ENCODE results near the gene CDC23. TPM values are rescaled to one million over a fixed set of nuclear protein-coding genes. Genes with fewer than 3 reads are reported as not detected.

Gene CDC23
- total RNA-seq, 2 donors from 2014 or later: 40.9 to 45.7 TPM

DNA sequence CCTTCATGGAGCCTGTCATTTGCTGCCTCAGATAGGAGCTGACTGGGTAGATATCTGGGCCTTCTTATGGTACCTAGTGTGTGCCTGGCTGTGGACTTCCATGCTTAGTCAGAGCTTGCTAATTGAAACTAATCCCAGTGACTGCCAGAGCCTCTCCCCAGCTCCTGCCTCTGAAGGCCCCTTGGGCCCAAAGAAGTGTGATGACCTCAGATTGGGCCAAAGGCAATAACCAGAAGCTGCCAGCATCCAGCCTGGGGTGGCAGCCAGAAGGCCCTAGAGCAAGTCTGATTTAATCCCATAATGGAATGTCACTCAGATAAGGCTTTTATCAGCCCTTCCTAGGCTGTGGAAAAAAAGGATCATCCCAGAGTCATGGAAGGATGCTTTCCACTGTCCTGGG, 17.1 kb upstream of the CDC23 start:
- no peaks in the 10 kb centered on the region for H3K4me1 ChIP-seq (ENCODE audit: control insufficient read depth, insufficient read depth, low read length)
- no peak overlapping the region for H3K4me3 Mint-ChIP-seq
- H3K9me3 Mint-ChIP-seq: peaks cover 17% of the 10 kb centered on the region
- peaks cover 17% of the 10 kb centered on the region for H3K27me3 Mint-ChIP-seq (ENCODE audit: insufficient read depth)
- DNase-seq: peak; percentile 65
- H3K27ac ChIP-seq (ENCODE audit: low read depth, low read length): no peak overlapping the region
- TF ChIP-seq, protein P1, sequence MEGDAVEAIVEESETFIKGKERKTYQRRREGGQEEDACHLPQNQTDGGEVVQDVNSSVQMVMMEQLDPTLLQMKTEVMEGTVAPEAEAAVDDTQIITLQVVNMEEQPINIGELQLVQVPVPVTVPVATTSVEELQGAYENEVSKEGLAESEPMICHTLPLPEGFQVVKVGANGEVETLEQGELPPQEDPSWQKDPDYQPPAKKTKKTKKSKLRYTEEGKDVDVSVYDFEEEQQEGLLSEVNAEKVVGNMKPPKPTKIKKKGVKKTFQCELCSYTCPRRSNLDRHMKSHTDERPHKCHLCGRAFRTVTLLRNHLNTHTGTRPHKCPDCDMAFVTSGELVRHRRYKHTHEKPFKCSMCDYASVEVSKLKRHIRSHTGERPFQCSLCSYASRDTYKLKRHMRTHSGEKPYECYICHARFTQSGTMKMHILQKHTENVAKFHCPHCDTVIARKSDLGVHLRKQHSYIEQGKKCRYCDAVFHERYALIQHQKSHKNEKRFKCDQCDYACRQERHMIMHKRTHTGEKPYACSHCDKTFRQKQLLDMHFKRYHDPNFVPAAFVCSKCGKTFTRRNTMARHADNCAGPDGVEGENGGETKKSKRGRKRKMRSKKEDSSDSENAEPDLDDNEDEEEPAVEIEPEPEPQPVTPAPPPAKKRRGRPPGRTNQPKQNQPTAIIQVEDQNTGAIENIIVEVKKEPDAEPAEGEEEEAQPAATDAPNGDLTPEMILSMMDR (conservative IDR thresholded peaks at IDR 0.05): no peak
- H3K4me3 ChIP-seq (ENCODE audit: low read length): no peak overlapping the region
- H3K27ac Mint-ChIP-seq: peak overlapping the region; percentile 66
- peaks cover 17% of the 10 kb centered on the region for H3K9me3 ChIP-seq (ENCODE audit: control insufficient read depth, low read length)
- peaks cover 9% of the 10 kb centered on the region for H3K4me1 Mint-ChIP-seq
- peaks cover 4% of the 10 kb centered on the region for H3K27me3 ChIP-seq (ENCODE audit: control insufficient read depth, insufficient read depth, low read length, poor library complexity, severe bottlenecking)
- peaks cover 3% of the 10 kb centered on the region for H3K36me3 Mint-ChIP-seq (ENCODE audit: low read depth)
- H3K36me3 ChIP-seq (ENCODE audit: control insufficient read depth, insufficient read depth, low read length): no peaks in the 10 kb centered on the region
- H3K9ac ChIP-seq (ENCODE audit: extremely low read depth, low read length, poor library complexity, severe bottlenecking): peak overlapping the region; percentile 34

DNA sequence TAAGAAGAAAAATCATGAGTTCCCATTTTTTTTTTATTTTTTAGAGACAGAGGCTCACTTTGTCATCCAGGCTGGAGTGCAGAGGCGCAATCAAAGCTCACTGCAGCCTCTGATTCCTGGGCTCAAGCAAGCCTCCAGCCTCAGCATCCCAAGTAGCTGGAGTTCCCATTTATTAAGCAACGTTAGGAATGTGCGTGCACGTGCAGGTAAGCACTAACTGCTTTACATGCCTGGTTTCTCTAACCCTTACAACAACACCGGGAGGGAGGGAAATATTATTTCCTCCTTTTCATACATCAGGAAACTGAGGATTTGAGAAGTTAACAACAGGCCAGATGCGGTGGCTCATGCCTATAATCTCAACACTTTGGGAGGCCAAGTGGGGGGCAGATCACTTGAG, 16.3 kb upstream of the CDC23 start:
- H3K27ac Mint-ChIP-seq: no peak overlapping the region
- no peaks in the 10 kb centered on the region for H3K27me3 ChIP-seq (ENCODE audit: control insufficient read depth, insufficient read depth, low read length, poor library complexity, severe bottlenecking)
- H3K4me1 Mint-ChIP-seq: peaks cover 9% of the 10 kb centered on the region
- WGBS, 2 experiments (ENCODE audit: insufficient coverage in 1 of 2, insufficient read length in 1 of 2): 92 to 96% methylated on average over 4 to 6 of the region's 6 CpGs
- H3K36me3 ChIP-seq (ENCODE audit: control insufficient read depth, insufficient read depth, low read length): no peaks in the 10 kb centered on the region
- H3K27me3 Mint-ChIP-seq (ENCODE audit: insufficient read depth): peaks cover 12% of the 10 kb centered on the region
- peaks cover 17% of the 10 kb centered on the region for H3K9me3 ChIP-seq (ENCODE audit: control insufficient read depth, low read length)
- H3K27ac ChIP-seq (ENCODE audit: low read depth, low read length): no peak overlapping the region
- no peak overlapping the region for H3K4me3 ChIP-seq (ENCODE audit: low read length)
- peaks cover 18% of the 10 kb centered on the region for H3K9me3 Mint-ChIP-seq
- TF ChIP-seq, protein P1 (conservative IDR thresholded peaks at IDR 0.05): no peak
- DNase-seq: no peak
- no peak overlapping the region for H3K4me3 Mint-ChIP-seq
- no peaks in the 10 kb centered on the region for H3K4me1 ChIP-seq (ENCODE audit: control insufficient read depth, insufficient read depth, low read length)
- no peak overlapping the region for H3K9ac ChIP-seq (ENCODE audit: extremely low read depth, low read length, poor library complexity, severe bottlenecking)
- peaks cover 3% of the 10 kb centered on the region for H3K36me3 Mint-ChIP-seq (ENCODE audit: low read depth)

DNA sequence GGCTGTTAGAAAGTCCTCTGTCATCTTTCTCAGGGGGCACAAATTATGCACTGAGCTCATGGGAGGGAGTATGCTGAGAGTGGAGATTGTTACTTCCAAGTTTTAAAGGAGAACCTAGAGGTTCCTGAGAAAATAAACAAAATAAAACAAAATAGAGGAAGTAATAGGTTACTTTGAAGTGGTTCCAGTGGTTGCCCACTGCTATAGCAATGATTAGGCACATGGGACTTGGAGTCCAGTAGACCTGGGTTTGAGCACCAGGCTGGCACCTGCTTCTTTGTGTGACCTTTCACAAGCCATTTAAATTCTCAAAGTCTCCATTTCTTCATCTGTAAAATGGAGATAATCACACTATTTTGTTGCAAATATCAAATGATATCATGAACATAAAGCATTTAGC, 13.8 kb upstream of the CDC23 start:
- peaks cover 11% of the 10 kb centered on the region for H3K27me3 ChIP-seq (ENCODE audit: control insufficient read depth, insufficient read depth, low read length, poor library complexity, severe bottlenecking)
- no peak overlapping the region for H3K9ac ChIP-seq (ENCODE audit: extremely low read depth, low read length, poor library complexity, severe bottlenecking)
- TF ChIP-seq, protein P1 (conservative IDR thresholded peaks at IDR 0.05): no peak
- H3K4me1 ChIP-seq (ENCODE audit: control insufficient read depth, insufficient read depth, low read length): no peaks in the 10 kb centered on the region
- peaks cover 17% of the 10 kb centered on the region for H3K9me3 ChIP-seq (ENCODE audit: control insufficient read depth, low read length)
- peaks cover 18% of the 10 kb centered on the region for H3K9me3 Mint-ChIP-seq
- H3K4me3 Mint-ChIP-seq: no peak overlapping the region
- peaks cover 11% of the 10 kb centered on the region for H3K4me1 Mint-ChIP-seq
- no peak for DNase-seq
- no peak overlapping the region for H3K4me3 ChIP-seq (ENCODE audit: low read length)
- H3K36me3 Mint-ChIP-seq (ENCODE audit: low read depth): peaks cover 3% of the 10 kb centered on the region
- no peak overlapping the region for H3K27ac Mint-ChIP-seq
- H3K27ac ChIP-seq (ENCODE audit: low read depth, low read length): no peak overlapping the region
- H3K36me3 ChIP-seq (ENCODE audit: control insufficient read depth, insufficient read depth, low read length): no peaks in the 10 kb centered on the region
- peaks cover 13% of the 10 kb centered on the region for H3K27me3 Mint-ChIP-seq (ENCODE audit: insufficient read depth)
